Measurements from ENCODE around the gene KCNIP1. TPM values are rescaled to one million over a fixed set of nuclear protein-coding genes. Genes with fewer than 3 reads are reported as not detected.

Gene KCNIP1
- total RNA-seq, 1 donor from 2014 or later = 2.3 TPM

DNA sequence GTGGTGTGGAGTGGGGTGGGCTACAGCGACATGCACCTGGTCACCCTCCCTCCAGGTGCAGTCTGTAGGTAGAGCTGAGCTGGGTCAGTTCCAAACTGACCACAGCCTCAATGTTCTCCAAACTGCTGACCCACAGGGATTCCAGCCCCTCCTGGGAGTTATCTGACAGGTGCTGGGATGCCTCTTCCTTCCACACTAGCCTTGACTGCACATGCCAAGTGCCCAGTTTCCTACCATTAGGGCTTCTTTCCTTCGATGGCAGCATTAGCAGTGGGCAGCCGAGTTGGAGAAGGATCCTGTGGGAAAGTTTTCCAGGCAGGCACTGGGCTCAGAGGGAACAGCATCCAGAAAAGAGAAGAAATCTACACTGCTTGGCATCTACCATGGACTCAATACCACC, 215.7 kb downstream of the KCNIP1 start:
- no peak overlapping the region for H3K4me3 Mint-ChIP-seq
- H3K9me3 Mint-ChIP-seq = peaks cover 8% of the 10 kb centered on the region
- H3K27ac Mint-ChIP-seq = no peak overlapping the region
- TF ChIP-seq, protein P1, sequence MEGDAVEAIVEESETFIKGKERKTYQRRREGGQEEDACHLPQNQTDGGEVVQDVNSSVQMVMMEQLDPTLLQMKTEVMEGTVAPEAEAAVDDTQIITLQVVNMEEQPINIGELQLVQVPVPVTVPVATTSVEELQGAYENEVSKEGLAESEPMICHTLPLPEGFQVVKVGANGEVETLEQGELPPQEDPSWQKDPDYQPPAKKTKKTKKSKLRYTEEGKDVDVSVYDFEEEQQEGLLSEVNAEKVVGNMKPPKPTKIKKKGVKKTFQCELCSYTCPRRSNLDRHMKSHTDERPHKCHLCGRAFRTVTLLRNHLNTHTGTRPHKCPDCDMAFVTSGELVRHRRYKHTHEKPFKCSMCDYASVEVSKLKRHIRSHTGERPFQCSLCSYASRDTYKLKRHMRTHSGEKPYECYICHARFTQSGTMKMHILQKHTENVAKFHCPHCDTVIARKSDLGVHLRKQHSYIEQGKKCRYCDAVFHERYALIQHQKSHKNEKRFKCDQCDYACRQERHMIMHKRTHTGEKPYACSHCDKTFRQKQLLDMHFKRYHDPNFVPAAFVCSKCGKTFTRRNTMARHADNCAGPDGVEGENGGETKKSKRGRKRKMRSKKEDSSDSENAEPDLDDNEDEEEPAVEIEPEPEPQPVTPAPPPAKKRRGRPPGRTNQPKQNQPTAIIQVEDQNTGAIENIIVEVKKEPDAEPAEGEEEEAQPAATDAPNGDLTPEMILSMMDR (IDR thresholded peaks at IDR 0.05; ENCODE audit: unreplicated experiment) = no peak
- H3K4me1 Mint-ChIP-seq = peaks cover 2% of the 10 kb centered on the region
- peaks cover 5% of the 10 kb centered on the region for H3K36me3 Mint-ChIP-seq
- DNase-seq (ENCODE audit: low spot score in 2 of 2, unreplicated experiment in 2 of 2) = no peak
- peaks cover 19% of the 10 kb centered on the region for H3K27me3 Mint-ChIP-seq (ENCODE audit: low read depth)

DNA sequence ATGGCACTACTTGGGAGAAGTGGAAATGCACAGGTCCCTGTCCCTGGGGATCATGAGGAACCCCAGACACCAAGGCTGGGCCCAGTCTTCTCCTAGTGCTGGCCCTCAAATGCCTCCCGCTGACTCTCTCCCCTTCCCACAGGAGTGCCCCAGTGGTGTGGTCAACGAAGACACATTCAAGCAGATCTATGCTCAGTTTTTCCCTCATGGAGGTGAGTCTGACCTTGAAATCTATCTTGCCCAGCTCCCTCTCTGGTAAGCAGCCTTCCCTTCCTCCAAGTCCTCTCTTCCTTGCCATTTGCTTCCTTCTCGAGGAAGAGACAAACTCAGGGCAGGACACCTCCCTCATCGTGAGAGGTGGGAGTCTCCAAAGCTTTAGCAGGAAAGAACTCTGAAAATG, 216.4 kb downstream of the KCNIP1 start:
- H3K9me3 Mint-ChIP-seq = peaks cover 14% of the 10 kb centered on the region

DNA sequence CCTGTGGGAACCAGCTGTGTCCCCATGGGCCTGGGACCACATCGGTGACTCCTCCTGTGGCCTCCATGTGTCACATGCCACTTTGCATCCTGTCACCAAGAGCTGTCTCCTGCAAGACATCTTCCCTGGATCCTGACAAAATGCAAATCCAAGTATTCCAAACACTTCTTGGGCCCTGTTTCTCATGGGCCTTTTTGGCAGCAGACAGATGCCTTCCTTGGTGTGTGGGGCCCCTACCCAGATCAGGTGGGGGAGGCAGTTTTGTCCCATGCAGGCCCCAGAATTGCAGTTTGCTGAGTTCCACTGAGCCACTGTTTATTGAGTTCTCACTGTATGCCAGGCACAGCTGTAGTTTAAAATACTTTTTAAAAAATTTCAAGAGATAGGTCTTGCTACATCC, 217.2 kb downstream of the KCNIP1 start:
- H3K4me3 Mint-ChIP-seq = no peak overlapping the region
- DNase-seq (ENCODE audit: low spot score in 2 of 2, unreplicated experiment in 2 of 2) = no peak
- H3K27me3 Mint-ChIP-seq (ENCODE audit: low read depth) = peaks cover 16% of the 10 kb centered on the region
- peaks cover 5% of the 10 kb centered on the region for H3K36me3 Mint-ChIP-seq
- TF ChIP-seq, protein P1 (IDR thresholded peaks at IDR 0.05; ENCODE audit: unreplicated experiment) = no peak
- no peak overlapping the region for H3K27ac Mint-ChIP-seq
- peaks cover 2% of the 10 kb centered on the region for H3K4me1 Mint-ChIP-seq
- H3K9me3 Mint-ChIP-seq = peaks cover 16% of the 10 kb centered on the region

More for the DNA sequence above, 216.4 kb downstream of the KCNIP1 start:
- H3K4me1 Mint-ChIP-seq = peaks cover 2% of the 10 kb centered on the region
- no peak overlapping the region for H3K27ac Mint-ChIP-seq
- peaks cover 19% of the 10 kb centered on the region for H3K27me3 Mint-ChIP-seq (ENCODE audit: low read depth)
- no peak for DNase-seq (ENCODE audit: low spot score in 2 of 2, unreplicated experiment in 2 of 2)
- TF ChIP-seq, protein P1 (IDR thresholded peaks at IDR 0.05; ENCODE audit: unreplicated experiment) = no peak
- no peak overlapping the region for H3K4me3 Mint-ChIP-seq
- H3K36me3 Mint-ChIP-seq = peaks cover 5% of the 10 kb centered on the region

DNA sequence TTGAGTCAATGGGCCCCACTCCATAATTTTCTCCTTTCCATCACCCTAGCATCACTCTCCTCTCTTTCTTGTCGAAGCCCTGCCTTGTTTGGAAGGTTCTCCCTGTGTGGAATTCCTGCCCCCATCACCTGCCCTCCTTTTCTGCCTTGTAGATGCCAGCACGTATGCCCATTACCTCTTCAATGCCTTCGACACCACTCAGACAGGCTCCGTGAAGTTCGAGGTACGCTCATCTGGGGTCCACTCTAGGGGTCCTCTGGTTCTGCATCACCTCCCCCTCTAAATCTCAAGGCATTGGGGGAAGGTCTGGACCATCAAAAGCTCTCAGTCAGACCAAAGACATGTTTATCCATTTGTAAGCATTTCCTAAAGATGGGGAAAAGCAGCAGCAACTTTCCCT, 217.9 kb downstream of the KCNIP1 start:
- no peak overlapping the region for H3K27ac Mint-ChIP-seq
- H3K4me1 Mint-ChIP-seq = no peaks in the 10 kb centered on the region
- DNase-seq (ENCODE audit: low spot score in 2 of 2, unreplicated experiment in 2 of 2) = no peak
- peaks cover 16% of the 10 kb centered on the region for H3K9me3 Mint-ChIP-seq
- H3K4me3 Mint-ChIP-seq = no peak overlapping the region
- H3K36me3 Mint-ChIP-seq = peaks cover 5% of the 10 kb centered on the region
- TF ChIP-seq, protein P1 (IDR thresholded peaks at IDR 0.05; ENCODE audit: unreplicated experiment) = no peak
- peaks cover 12% of the 10 kb centered on the region for H3K27me3 Mint-ChIP-seq (ENCODE audit: low read depth)

DNA sequence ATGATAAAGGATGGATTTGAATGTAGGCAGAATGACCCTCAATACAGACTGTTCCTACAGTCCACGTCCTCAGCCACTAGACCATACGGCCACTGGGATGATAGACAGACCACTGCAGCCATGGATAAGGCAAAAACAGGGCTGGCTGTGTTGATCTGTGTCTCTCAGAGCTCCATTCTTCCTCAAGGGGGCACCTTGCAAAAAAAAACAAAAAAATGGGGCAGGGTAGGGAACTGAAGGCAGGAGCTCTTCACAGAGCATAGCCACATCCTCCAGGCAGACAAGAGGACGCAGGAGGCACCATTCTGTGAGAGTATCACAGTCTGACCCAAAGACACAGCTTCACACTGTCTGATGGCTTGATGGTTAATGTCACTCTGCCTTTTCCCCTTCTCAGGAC, 218.5 kb downstream of the KCNIP1 start:
- Mint-ChIP-seq H3K27me3 (ENCODE audit: low read depth) (peaks cover 12% of the 10 kb centered on the region), H3K9me3 (peaks cover 21% of the 10 kb centered on the region), H3K4me1 (no peaks in the 10 kb centered on the region), H3K27ac (no peak overlapping the region), H3K36me3 (peaks cover 5% of the 10 kb centered on the region), H3K4me3 (no peak overlapping the region)
- TF ChIP-seq, protein P1 (IDR thresholded peaks at IDR 0.05; ENCODE audit: unreplicated experiment) = no peak
- no peak for DNase-seq (ENCODE audit: low spot score in 2 of 2, unreplicated experiment in 2 of 2)

DNA sequence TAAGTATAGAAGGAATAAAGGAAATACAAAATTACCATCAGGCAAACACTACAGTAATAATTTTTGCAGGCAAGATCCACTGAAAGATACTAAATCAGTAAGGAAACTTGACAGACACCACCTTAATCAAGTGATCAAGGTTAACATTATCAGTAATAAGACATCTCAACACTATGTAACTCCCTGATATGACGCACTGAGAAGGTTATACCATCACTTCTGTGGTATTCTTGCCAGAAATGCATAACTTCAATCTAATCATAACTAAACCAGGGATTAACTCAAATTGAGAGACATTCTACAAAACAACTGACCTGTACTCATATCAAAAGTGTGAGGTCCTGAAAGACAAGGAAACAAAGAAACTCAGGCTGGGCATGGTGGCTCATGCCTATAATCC, 227.2 kb downstream of the KCNIP1 start:
- no peaks in the 10 kb centered on the region for H3K27me3 Mint-ChIP-seq (ENCODE audit: low read depth)
- peaks cover 30% of the 10 kb centered on the region for H3K9me3 Mint-ChIP-seq
- H3K27ac Mint-ChIP-seq = no peak overlapping the region
- H3K4me1 Mint-ChIP-seq = no peaks in the 10 kb centered on the region
- DNase-seq (ENCODE audit: low spot score in 2 of 2, unreplicated experiment in 2 of 2) = no peak
- TF ChIP-seq, protein P1 (IDR thresholded peaks at IDR 0.05; ENCODE audit: unreplicated experiment) = no peak
- H3K36me3 Mint-ChIP-seq = peaks cover 12% of the 10 kb centered on the region
- H3K4me3 Mint-ChIP-seq = no peak overlapping the region

Data from mesothelial cell of epicardium (in vitro differentiated cells).